ENCODE measurements around the gene IRX6. TPM values are rescaled to one million over a fixed set of nuclear protein-coding genes. Genes with fewer than 3 reads are reported as not detected.

Gene IRX6
- total RNA-seq, 1 donor from 2014 or later, result not detected

- peaks cover 0 to 3% (median 0%) of the 10 kb centered on the region in 3 donors for H3K27me3 ChIP-seq (ENCODE audit: control insufficient read depth in 3 of 3, insufficient read depth in 3 of 3, low read length in 3 of 3)
- H3K4me1 ChIP-seq (ENCODE audit: control insufficient read depth in 3 of 3, insufficient read depth in 3 of 3, low read length in 3 of 3), result no peaks in the 10 kb centered on the region
- H3K36me3 ChIP-seq (ENCODE audit: control insufficient read depth in 3 of 3, insufficient read depth in 3 of 3, low read length in 3 of 3), result no peaks in the 10 kb centered on the region
- no peak overlapping the region for H3K27ac ChIP-seq (ENCODE audit: low read depth, low read length)
- no peak overlapping the region for H3K4me3 ChIP-seq (ENCODE audit: low read length in 3 of 3)
- H3K9me3 ChIP-seq (ENCODE audit: control insufficient read depth in 3 of 3, low read length in 3 of 3), result no peaks in the 10 kb centered on the region
- H3K9ac ChIP-seq (ENCODE audit: low read depth in 1 of 3, low read length in 3 of 3), result no peak overlapping the region
Observed at GRCh38 chr16:55285586-55285985, 38.4 kb upstream of the IRX6 start.

- Histone ChIP-seq H3K36me3 (ENCODE audit: control insufficient read depth in 3 of 3, insufficient read depth in 3 of 3, low read length in 3 of 3) (no peaks in the 10 kb centered on the region), H3K9me3 (ENCODE audit: control insufficient read depth in 3 of 3, low read length in 3 of 3) (no peaks in the 10 kb centered on the region), H3K27me3 (ENCODE audit: control insufficient read depth in 3 of 3, insufficient read depth in 3 of 3, low read length in 3 of 3) (no peaks in the 10 kb centered on the region), H3K4me1 (ENCODE audit: control insufficient read depth in 3 of 3, insufficient read depth in 3 of 3, low read length in 3 of 3) (peaks cover 0 to 4% (median 0%) of the 10 kb centered on the region in 3 donors), H3K4me3 (ENCODE audit: low read length in 3 of 3) (no peak overlapping the region), H3K9ac (ENCODE audit: low read depth in 1 of 3, low read length in 3 of 3) (no peak overlapping the region), H3K27ac (ENCODE audit: low read depth, low read length) (no peak overlapping the region)
Observed at GRCh38 chr16:55289353-55289752, 34.6 kb upstream of the IRX6 start.

- Histone ChIP-seq H3K27me3 (ENCODE audit: control insufficient read depth in 3 of 3, insufficient read depth in 3 of 3, low read length in 3 of 3) (no peaks in the 10 kb centered on the region), H3K9me3 (ENCODE audit: control insufficient read depth in 3 of 3, low read length in 3 of 3) (no peaks in the 10 kb centered on the region), H3K4me3 (ENCODE audit: low read length in 3 of 3) (no peak overlapping the region), H3K4me1 (ENCODE audit: control insufficient read depth in 3 of 3, insufficient read depth in 3 of 3, low read length in 3 of 3) (peaks cover 0 to 23% (median 13%) of the 10 kb centered on the region in 3 donors), H3K36me3 (ENCODE audit: control insufficient read depth in 3 of 3, insufficient read depth in 3 of 3, low read length in 3 of 3) (no peaks in the 10 kb centered on the region), H3K9ac (ENCODE audit: low read depth in 1 of 3, low read length in 3 of 3) (no peak overlapping the region), H3K27ac (ENCODE audit: low read depth, low read length) (no peak overlapping the region)
Observed at GRCh38 chr16:55291847-55292246, 32.2 kb upstream of the IRX6 start.

GRCh38 chr16:55292491-55292890, 31.5 kb upstream of the IRX6 start:
- Histone ChIP-seq H3K27ac (ENCODE audit: low read depth, low read length) (no peak overlapping the region), H3K4me1 (ENCODE audit: control insufficient read depth in 3 of 3, insufficient read depth in 3 of 3, low read length in 3 of 3) (peaks cover 0 to 28% (median 16%) of the 10 kb centered on the region in 3 donors), H3K9me3 (ENCODE audit: control insufficient read depth in 3 of 3, low read length in 3 of 3) (no peaks in the 10 kb centered on the region), H3K27me3 (ENCODE audit: control insufficient read depth in 3 of 3, insufficient read depth in 3 of 3, low read length in 3 of 3) (no peaks in the 10 kb centered on the region), H3K9ac (ENCODE audit: low read depth in 1 of 3, low read length in 3 of 3) (no peak overlapping the region), H3K4me3 (ENCODE audit: low read length in 3 of 3) (no peak overlapping the region), H3K36me3 (ENCODE audit: control insufficient read depth in 3 of 3, insufficient read depth in 3 of 3, low read length in 3 of 3) (no peaks in the 10 kb centered on the region)

GRCh38 chr16:55294129-55294528, 29.9 kb upstream of the IRX6 start:
- Histone ChIP-seq H3K9me3 (ENCODE audit: control insufficient read depth in 3 of 3, low read length in 3 of 3) (no peaks in the 10 kb centered on the region), H3K27me3 (ENCODE audit: control insufficient read depth in 3 of 3, insufficient read depth in 3 of 3, low read length in 3 of 3) (no peaks in the 10 kb centered on the region), H3K9ac (ENCODE audit: low read depth in 1 of 3, low read length in 3 of 3) (peak overlapping the region in 1 of 3 donors; percentile 32), H3K36me3 (ENCODE audit: control insufficient read depth in 3 of 3, insufficient read depth in 3 of 3, low read length in 3 of 3) (no peaks in the 10 kb centered on the region), H3K27ac (ENCODE audit: low read depth, low read length) (no peak overlapping the region), H3K4me3 (ENCODE audit: low read length in 3 of 3) (no peak overlapping the region), H3K4me1 (ENCODE audit: control insufficient read depth in 3 of 3, insufficient read depth in 3 of 3, low read length in 3 of 3) (peaks cover 0 to 28% (median 16%) of the 10 kb centered on the region in 3 donors)

DNA sequence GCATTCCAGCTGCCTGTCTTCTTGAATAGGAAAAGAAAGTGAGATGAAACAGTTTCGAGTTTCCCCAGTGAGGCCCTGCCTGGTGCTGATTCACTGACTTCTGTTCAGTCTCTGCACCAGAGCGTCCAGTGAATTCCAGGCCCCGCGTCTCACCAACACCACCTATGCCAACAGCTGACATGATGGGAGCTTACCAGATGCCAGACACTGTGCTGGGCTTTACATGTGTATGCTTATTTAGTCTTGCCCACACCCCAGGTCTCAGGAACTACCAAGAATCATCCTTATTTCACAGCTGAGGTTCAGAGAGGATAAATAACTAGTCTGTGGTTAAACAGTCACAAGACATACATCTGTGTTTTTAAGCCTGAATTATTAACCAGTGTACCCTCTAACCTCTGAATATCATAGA, 29.1 kb upstream of the IRX6 start:
- Histone ChIP-seq H3K4me1 (ENCODE audit: control insufficient read depth in 3 of 3, insufficient read depth in 3 of 3, low read length in 3 of 3) (peaks cover 0 to 28% (median 16%) of the 10 kb centered on the region in 3 donors), H3K9ac (ENCODE audit: low read depth in 1 of 3, low read length in 3 of 3) (peak overlapping the region in 2 of 3 donors; percentile 32 to 51), H3K9me3 (ENCODE audit: control insufficient read depth in 3 of 3, low read length in 3 of 3) (no peaks in the 10 kb centered on the region), H3K36me3 (ENCODE audit: control insufficient read depth in 3 of 3, insufficient read depth in 3 of 3, low read length in 3 of 3) (no peaks in the 10 kb centered on the region), H3K27ac (ENCODE audit: low read depth, low read length) (peak overlapping the region; percentile 16), H3K4me3 (ENCODE audit: low read length in 3 of 3) (no peak overlapping the region), H3K27me3 (ENCODE audit: control insufficient read depth in 3 of 3, insufficient read depth in 3 of 3, low read length in 3 of 3) (no peaks in the 10 kb centered on the region)

- H3K27ac ChIP-seq (ENCODE audit: low read depth, low read length), result peak overlapping the region; percentile 25
- H3K4me3 ChIP-seq (ENCODE audit: low read length in 3 of 3), result peak overlapping the region in 2 of 3 donors; percentile 1 to 17
- H3K27me3 ChIP-seq (ENCODE audit: control insufficient read depth in 3 of 3, insufficient read depth in 3 of 3, low read length in 3 of 3), result no peaks in the 10 kb centered on the region
- peaks cover 0 to 28% (median 16%) of the 10 kb centered on the region in 3 donors for H3K4me1 ChIP-seq (ENCODE audit: control insufficient read depth in 3 of 3, insufficient read depth in 3 of 3, low read length in 3 of 3)
- H3K9me3 ChIP-seq (ENCODE audit: control insufficient read depth in 3 of 3, low read length in 3 of 3), result no peaks in the 10 kb centered on the region
- H3K9ac ChIP-seq (ENCODE audit: low read depth in 1 of 3, low read length in 3 of 3), result no peak overlapping the region
- H3K36me3 ChIP-seq (ENCODE audit: control insufficient read depth in 3 of 3, insufficient read depth in 3 of 3, low read length in 3 of 3), result no peaks in the 10 kb centered on the region
Observed at GRCh38 chr16:55297062-55297909, 26.7 kb upstream of the IRX6 start.

- peaks cover 0 to 28% (median 16%) of the 10 kb centered on the region in 3 donors for H3K4me1 ChIP-seq (ENCODE audit: control insufficient read depth in 3 of 3, insufficient read depth in 3 of 3, low read length in 3 of 3)
- no peaks in the 10 kb centered on the region for H3K9me3 ChIP-seq (ENCODE audit: control insufficient read depth in 3 of 3, low read length in 3 of 3)
- H3K9ac ChIP-seq (ENCODE audit: low read depth in 1 of 3, low read length in 3 of 3), result no peak overlapping the region
- no peak overlapping the region for H3K27ac ChIP-seq (ENCODE audit: low read depth, low read length)
- H3K36me3 ChIP-seq (ENCODE audit: control insufficient read depth in 3 of 3, insufficient read depth in 3 of 3, low read length in 3 of 3), result no peaks in the 10 kb centered on the region
- no peak overlapping the region for H3K4me3 ChIP-seq (ENCODE audit: low read length in 3 of 3)
- no peaks in the 10 kb centered on the region for H3K27me3 ChIP-seq (ENCODE audit: control insufficient read depth in 3 of 3, insufficient read depth in 3 of 3, low read length in 3 of 3)
Observed at GRCh38 chr16:55297910-55298479, 26.0 kb upstream of the IRX6 start.

GRCh38 chr16:55301385-55302008, 22.5 kb upstream of the IRX6 start:
- H3K9ac ChIP-seq (ENCODE audit: low read depth in 1 of 3, low read length in 3 of 3), result no peak overlapping the region
- no peaks in the 10 kb centered on the region for H3K27me3 ChIP-seq (ENCODE audit: control insufficient read depth in 3 of 3, insufficient read depth in 3 of 3, low read length in 3 of 3)
- H3K4me1 ChIP-seq (ENCODE audit: control insufficient read depth in 3 of 3, insufficient read depth in 3 of 3, low read length in 3 of 3), result peaks cover 0 to 8% (median 3%) of the 10 kb centered on the region in 3 donors
- H3K36me3 ChIP-seq (ENCODE audit: control insufficient read depth in 3 of 3, insufficient read depth in 3 of 3, low read length in 3 of 3), result no peaks in the 10 kb centered on the region
- no peak overlapping the region for H3K4me3 ChIP-seq (ENCODE audit: low read length in 3 of 3)
- no peaks in the 10 kb centered on the region for H3K9me3 ChIP-seq (ENCODE audit: control insufficient read depth in 3 of 3, low read length in 3 of 3)
- H3K27ac ChIP-seq (ENCODE audit: low read depth, low read length), result no peak overlapping the region

GRCh38 chr16:55302635-55303034, 21.4 kb upstream of the IRX6 start:
- Histone ChIP-seq H3K4me1 (ENCODE audit: control insufficient read depth in 3 of 3, insufficient read depth in 3 of 3, low read length in 3 of 3) (no peaks in the 10 kb centered on the region), H3K27me3 (ENCODE audit: control insufficient read depth in 3 of 3, insufficient read depth in 3 of 3, low read length in 3 of 3) (no peaks in the 10 kb centered on the region), H3K27ac (ENCODE audit: low read depth, low read length) (no peak overlapping the region), H3K9me3 (ENCODE audit: control insufficient read depth in 3 of 3, low read length in 3 of 3) (no peaks in the 10 kb centered on the region), H3K4me3 (ENCODE audit: low read length in 3 of 3) (no peak overlapping the region), H3K36me3 (ENCODE audit: control insufficient read depth in 3 of 3, insufficient read depth in 3 of 3, low read length in 3 of 3) (no peaks in the 10 kb centered on the region), H3K9ac (ENCODE audit: low read depth in 1 of 3, low read length in 3 of 3) (no peak overlapping the region)

Data from skeletal muscle tissue (tissue), 4 donors.